Stimulated activated CD4-positive, alpha-beta T cell treated with anti-CD3 and anti-CD28 coated beads, Interleukin-1b, Interleukin-23, amount 100 ng/mL, for 4 hours (primary cell): Measurements from ENCODE around the gene CAPN11.

ENCODE experiments used
- DNase-seq, 2 donors: peaks; one replicate each; pipeline ENCODE4 v3.0.0-alpha.2; 2020; ENCODE audit warnings: low read depth in 2 of 2

CAPN11 gene

GRCh38 chr6:44158770-44159228 is at the start of gene CAPN11:
TSS of gene CAPN11 (plus strand) at chr6:44158820. CDS start at chr6:44158849, 29 bp downstream.
- DNase-seq: no peak

- DNase-seq: no peak
Observed at GRCh38 chr6:44109212-44109611, 49.4 kb upstream of the CAPN11 start.

GRCh38 chr6:44110005-44110676 is 48.5 kb upstream of the CAPN11 start:
- no peak for DNase-seq

GRCh38 chr6:44110966-44111365 is 47.7 kb upstream of the CAPN11 start:
- no peak for DNase-seq

- no peak for DNase-seq
Observed at GRCh38 chr6:44111434-44112417, 46.9 kb upstream of the CAPN11 start.

GRCh38 chr6:44113414-44113813 is 45.2 kb upstream of the CAPN11 start:
- no peak for DNase-seq

- no peak for DNase-seq
Observed at GRCh38 chr6:44115866-44116265, 42.8 kb upstream of the CAPN11 start.

GRCh38 chr6:44116641-44117382 is 41.8 kb upstream of the CAPN11 start:
- DNase-seq: no peak

GRCh38 chr6:44117397-44118128 is 41.1 kb upstream of the CAPN11 start:
- DNase-seq: no peak

- no peak for DNase-seq
Observed at GRCh38 chr6:44119704-44120262, 38.8 kb upstream of the CAPN11 start.

- DNase-seq: no peak
Observed at GRCh38 chr6:44120692-44121443, 37.8 kb upstream of the CAPN11 start.

- no peak for DNase-seq
Observed at GRCh38 chr6:44122801-44123200, 35.8 kb upstream of the CAPN11 start.

GRCh38 chr6:44123544-44123943 is 35.1 kb upstream of the CAPN11 start:
- DNase-seq: no peak

GRCh38 chr6:44126320-44127149 is 32.1 kb upstream of the CAPN11 start:
- DNase-seq: peak; percentile 66 to 69

GRCh38 chr6:44127186-44128019 is 31.2 kb upstream of the CAPN11 start, which contains the start of the genes MRPL14 and TMEM63B:
TSS of gene MRPL14 (minus strand) at chr6:44127452. CDS start at chr6:44116611, 10,841 bp downstream.
TSS of gene TMEM63B (plus strand) at chr6:44127554. CDS start at chr6:44134585, 7,031 bp downstream.
- DNase-seq: peak; percentile 88 to 90

GRCh38 chr6:44128020-44128917 is 30.4 kb upstream of the CAPN11 start:
- peak in 1 of 2 donors; percentile 11 for DNase-seq

- no peak for DNase-seq
Observed at GRCh38 chr6:44129841-44130322, 28.7 kb upstream of the CAPN11 start.
